OCI-LY3 (cell line): ENCODE results near the gene SGPP2.

ENCODE experiments used
- H2AFZ ChIP-seq: fragments of 200-600, 300-600 bp; shearing (Covaris generic); 2 replicates; pipeline ENCODE4 v1.6.0; 2014; ENCODE audit warnings: antibody characterized with exemption, low read depth, low read length
- H3K27ac ChIP-seq: fragments of 200-600, 300-600 bp; sonication (generic); 2 replicates; pipeline ENCODE4 v1.5.1; 2014; ENCODE audit warnings: mild to moderate bottlenecking, low read length, moderate library complexity, mixed read lengths
- H3K27me3 ChIP-seq: fragments of 200-600, 300-600 bp; sonication (generic); 2 replicates; pipeline ENCODE4 v1.6.1; 2014; ENCODE audit warnings: low read depth, low read length, mixed read lengths
- H3K36me3 ChIP-seq: fragments of 200-600, 300-600 bp; sonication (generic); replicated peaks from 2 replicates; pipeline ENCODE3; 2014; ENCODE audit warnings: low read depth, low read length, mixed read lengths
- H3K4me1 ChIP-seq: fragments of 300-600, 200-600 bp; sonication (generic); 2 replicates; pipeline ENCODE4 v1.6.1; 2014; ENCODE audit warnings: low read length, mixed read lengths
- H3K4me2 ChIP-seq: fragments of 200-600, 300-600 bp; sonication (generic); 2 replicates; pipeline ENCODE4 v1.6.1; 2014; ENCODE audit warnings: low read length, mixed read lengths
- H3K4me3 ChIP-seq: fragments of 300-600, 200-600 bp; sonication (generic); 2 replicates; pipeline ENCODE4 v1.5.1; 2014; ENCODE audit warnings: antibody characterized with exemption, mild to moderate bottlenecking, low read length, moderate library complexity
- H3K79me2 ChIP-seq: fragments of 300-600, 200-600 bp; shearing (Covaris generic); 2 replicates; pipeline ENCODE4 v1.6.1; 2014; ENCODE audit warnings: mild to moderate bottlenecking, low read length, mixed read lengths
- H3K9ac ChIP-seq: fragments of 300-600, 200-600 bp; shearing (Covaris generic); 2 replicates; pipeline ENCODE4 v1.6.0; 2014; ENCODE audit warnings: mild to moderate bottlenecking, low read length, moderate library complexity
- H3K9me3 ChIP-seq: fragments of 200-600, 300-600 bp; shearing (Covaris generic); 2 replicates; pipeline ENCODE4 v1.6.1; 2014; ENCODE audit warnings: low read length, mixed read lengths; ENCODE audit not compliant: insufficient read depth
- H4K20me1 ChIP-seq: fragments of 200-600, 300-600 bp; sonication (generic); 2 replicates; pipeline ENCODE4 v1.6.1; 2016; ENCODE audit warnings: low read length, mixed read lengths; ENCODE audit not compliant: insufficient read depth
- CTCF ChIP-seq: fragments of 200-600, 300-600 bp; sonication (generic); IDR thresholded peaks from 2 replicates; pipeline ENCODE4 v1.5.1; 2014; ENCODE audit warnings: antibody characterized with exemption, low read length, low read depth
- EZH2phosphoT487 ChIP-seq: fragments of 200-600 bp; shearing (Covaris generic); IDR thresholded peaks from 2 replicates; pipeline ENCODE4 v1.6.1; 2018; ENCODE audit warnings: antibody characterized with exemption, mixed run types, low read depth

SGPP2 gene

GRCh38 chr2:222598611-222599010 is 174.3 kb downstream of the SGPP2 start:
- no peak for TF ChIP-seq EZH2phosphoT487
- no peak for TF ChIP-seq CTCF
- no peaks in the 10 kb centered on the region for H3K9me3 ChIP-seq
- H2AFZ ChIP-seq, result no peak overlapping the region
- no peaks in the 10 kb centered on the region for H3K79me2 ChIP-seq
- no peak overlapping the region for H3K27ac ChIP-seq
- H3K4me3 ChIP-seq, result no peak overlapping the region
- no peak overlapping the region for H3K9ac ChIP-seq
- H4K20me1 ChIP-seq, result no peaks in the 10 kb centered on the region
- H3K4me2 ChIP-seq, result no peak overlapping the region
- no peaks in the 10 kb centered on the region for H3K4me1 ChIP-seq
- H3K27me3 ChIP-seq, result no peaks in the 10 kb centered on the region
- peaks cover 15% of the 10 kb centered on the region for H3K36me3 ChIP-seq

- H3K9me3 ChIP-seq, result no peaks in the 10 kb centered on the region
- no peaks in the 10 kb centered on the region; the same call in 1 of the 2 replicates for H3K79me2 ChIP-seq
- peaks cover 11% of the 10 kb centered on the region for H3K36me3 ChIP-seq
- H4K20me1 ChIP-seq, result no peaks in the 10 kb centered on the region
- H3K27ac ChIP-seq, result no peak overlapping the region
- H3K4me1 ChIP-seq, result no peaks in the 10 kb centered on the region
- TF ChIP-seq CTCF (no peak), EZH2phosphoT487 (no peak)
- no peaks in the 10 kb centered on the region for H3K27me3 ChIP-seq
- H3K9ac ChIP-seq, result no peak overlapping the region
- no peak overlapping the region for H3K4me3 ChIP-seq
- no peak overlapping the region for H2AFZ ChIP-seq
- no peak overlapping the region for H3K4me2 ChIP-seq
Measured at GRCh38 chr2:222603501-222603900, 179.2 kb downstream of the SGPP2 start.

GRCh38 chr2:222604749-222605515 is 180.6 kb downstream of the SGPP2 start:
- Histone ChIP-seq H4K20me1 (no peaks in the 10 kb centered on the region), H3K9me3 (no peaks in the 10 kb centered on the region), H3K4me2 (no peak overlapping the region), H2AFZ (no peak overlapping the region), H3K9ac (no peak overlapping the region), H3K27ac (no peak overlapping the region), H3K4me3 (no peak overlapping the region), H3K27me3 (no peaks in the 10 kb centered on the region), H3K79me2 (peaks cover 4% of the 10 kb centered on the region; the same call in 1 of the 2 replicates), H3K4me1 (no peaks in the 10 kb centered on the region), H3K36me3 (peaks cover 6% of the 10 kb centered on the region)
- TF ChIP-seq CTCF, result no peak
- no peak for TF ChIP-seq EZH2phosphoT487

GRCh38 chr2:222606306-222606705 is 182.0 kb downstream of the SGPP2 start:
- H3K9ac ChIP-seq, result no peak overlapping the region
- H3K9me3 ChIP-seq, result no peaks in the 10 kb centered on the region
- H3K4me1 ChIP-seq, result no peaks in the 10 kb centered on the region
- no peak overlapping the region for H3K4me2 ChIP-seq
- no peaks in the 10 kb centered on the region for H4K20me1 ChIP-seq
- no peaks in the 10 kb centered on the region for H3K27me3 ChIP-seq
- no peak overlapping the region for H2AFZ ChIP-seq
- peaks cover 10% of the 10 kb centered on the region for H3K36me3 ChIP-seq
- TF ChIP-seq CTCF (no peak), EZH2phosphoT487 (no peak)
- peaks cover 7% of the 10 kb centered on the region; the same call in 1 of the 2 replicates for H3K79me2 ChIP-seq
- H3K27ac ChIP-seq, result no peak overlapping the region
- H3K4me3 ChIP-seq, result no peak overlapping the region
